IPS-NIHi11 (cell line): Measurements from ENCODE around the gene ITPR2.
"Not testable (repeated sequence)": the region's sequence is repeated elsewhere in the genome, so short reads cannot be mapped to it uniquely, and the experiment has no call there.

ENCODE experiments used
- DNase-seq: peaks from one replicate; pipeline ENCODE4 v3.0.0; 2012; ENCODE audit warnings: mixed read lengths, low spot score

Gene ITPR2

GRCh38 chr12:26702741-26703140, 130.3 kb downstream of the ITPR2 start:
- DNase-seq: no peak

DNA sequence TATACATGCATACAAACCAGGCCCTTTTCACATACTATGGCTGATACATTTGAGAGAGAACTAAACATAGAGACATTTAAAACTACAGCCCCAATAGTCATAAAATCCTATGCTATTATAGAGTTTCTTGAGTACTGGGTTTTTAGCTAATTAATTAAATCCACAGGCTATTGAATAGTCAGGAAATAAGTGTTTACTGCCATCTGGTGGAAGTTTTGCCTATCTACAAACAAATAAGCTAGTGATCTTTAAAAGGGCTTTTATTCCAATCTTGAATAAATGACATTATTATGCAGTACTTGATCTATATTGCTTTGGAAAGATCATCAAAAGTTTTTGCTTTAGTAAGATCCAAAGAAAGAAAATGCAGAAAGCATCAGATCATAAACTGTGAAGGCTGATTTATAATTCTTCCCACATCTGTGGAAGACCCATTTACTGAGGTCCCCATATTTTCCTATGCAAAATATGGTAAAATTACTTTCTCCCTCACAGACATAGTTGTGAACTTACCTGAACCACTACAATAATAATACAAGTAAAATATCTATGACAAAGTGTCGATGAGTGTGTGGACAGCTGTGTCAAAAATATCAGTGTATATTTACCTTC, 131.3 kb downstream of the ITPR2 start:
- DNase-seq: peak; percentile 42

GRCh38 chr12:26700430-26700829, 132.6 kb downstream of the ITPR2 start:
- DNase-seq: no peak

GRCh38 chr12:26699237-26699636, 133.8 kb downstream of the ITPR2 start:
- no peak for DNase-seq

- no peak for DNase-seq
These were observed 134.8 kb downstream of the ITPR2 start for GRCh38 chr12:26698186-26698585.

GRCh38 chr12:26697217-26697616, 135.8 kb downstream of the ITPR2 start:
- no peak for DNase-seq

DNA sequence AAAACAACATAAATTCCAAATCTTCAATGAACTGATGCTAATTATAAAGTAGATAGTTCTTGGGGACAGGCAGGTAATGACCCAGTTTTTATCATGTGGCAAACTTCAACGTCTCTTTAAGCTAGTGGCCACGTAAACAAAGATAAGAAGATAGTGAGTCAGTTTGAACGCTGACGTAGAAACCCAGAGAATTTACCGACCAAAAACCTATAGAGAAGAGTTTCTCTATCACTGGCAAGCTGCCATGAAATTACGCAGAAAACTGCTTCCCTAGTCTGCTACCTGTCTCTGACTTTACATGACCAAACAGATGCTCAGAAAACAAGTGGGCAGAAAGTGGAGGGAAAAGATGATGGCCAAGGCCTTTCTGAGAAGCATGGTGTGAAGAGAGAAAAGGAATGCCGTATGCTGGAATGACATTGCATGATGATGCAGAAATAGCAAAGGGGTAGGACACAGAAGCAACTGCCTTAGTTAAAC, 136.3 kb downstream of the ITPR2 start:
- no peak for DNase-seq

DNA sequence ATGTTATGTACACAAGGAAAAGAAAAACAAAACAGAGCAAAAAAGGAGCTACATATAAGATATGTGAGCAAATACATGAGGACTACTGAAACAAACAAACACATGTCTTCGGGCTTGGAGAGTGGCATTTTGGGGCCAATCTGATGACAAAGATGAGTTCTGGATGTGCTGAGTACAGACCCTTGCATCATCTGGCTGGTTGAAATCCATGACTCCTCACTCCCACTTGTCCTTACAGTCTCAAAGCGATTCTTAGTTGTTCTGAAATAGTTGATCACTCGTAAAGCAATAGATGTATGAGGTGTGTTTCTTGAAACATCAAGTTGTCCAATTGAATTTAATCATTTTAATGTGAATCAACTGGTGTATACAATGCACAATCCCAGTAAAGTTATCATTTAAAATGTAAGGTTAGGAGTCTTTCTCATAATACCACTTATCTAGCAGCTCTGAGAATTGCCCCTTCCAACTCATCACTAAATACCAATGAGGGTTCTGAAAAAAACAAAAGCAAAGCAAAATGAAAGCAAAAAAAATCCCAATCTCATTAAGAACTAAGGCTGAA, 136.9 kb downstream of the ITPR2 start:
- no peak for DNase-seq

DNA sequence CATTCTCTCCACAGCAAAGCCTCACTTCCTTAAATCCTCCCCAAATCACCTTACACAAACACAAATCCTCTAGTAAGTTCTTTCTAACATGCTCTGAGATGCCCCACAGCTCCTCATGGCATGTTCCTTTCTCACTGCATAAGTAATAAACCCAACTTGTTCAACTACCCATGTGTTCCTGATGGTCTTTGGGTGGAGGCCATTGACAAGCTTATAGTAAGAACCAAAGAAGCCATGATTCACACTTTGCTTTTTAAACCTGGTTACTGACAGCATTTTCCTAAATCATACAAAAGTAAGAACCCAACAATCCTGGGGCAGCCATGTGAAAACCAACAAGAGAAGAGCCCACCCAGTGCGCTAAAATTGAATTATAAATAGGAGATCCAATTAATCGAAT, 138.6 kb downstream of the ITPR2 start:
- no peak for DNase-seq

- DNase-seq: no peak
These were observed 140.6 kb downstream of the ITPR2 start for GRCh38 chr12:26692407-26692806.

GRCh38 chr12:26691234-26691970, 141.6 kb downstream of the ITPR2 start:
- peak; percentile 62 for DNase-seq

- no peak for DNase-seq
These were observed 142.4 kb downstream of the ITPR2 start for GRCh38 chr12:26690601-26691000.

DNA sequence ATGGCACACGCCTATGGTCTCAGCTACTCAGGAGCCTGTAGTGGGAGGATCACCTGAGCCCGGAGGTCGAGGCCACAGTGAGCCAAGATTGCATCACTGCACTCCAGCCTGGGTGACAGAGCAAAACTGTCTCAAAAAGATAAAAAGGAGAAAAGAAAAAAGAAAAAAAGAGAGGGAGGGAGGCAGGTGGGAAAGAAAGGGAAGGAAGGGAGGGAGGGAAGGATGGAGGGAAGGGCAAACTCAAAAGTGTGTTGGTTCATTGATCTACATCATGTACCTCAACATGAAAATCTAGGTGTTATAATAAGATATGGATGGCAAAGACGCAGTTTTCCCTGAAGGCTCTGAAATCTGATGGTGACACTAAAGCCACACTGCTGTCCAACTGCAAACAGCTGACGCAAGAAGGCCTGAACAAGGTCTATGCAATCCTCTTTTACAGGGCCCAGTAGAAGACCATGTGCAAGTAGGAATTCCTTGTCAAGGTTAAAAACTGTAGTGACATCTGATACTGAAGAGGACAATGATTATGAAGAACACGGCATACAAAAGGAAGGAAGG, 143.6 kb downstream of the ITPR2 start:
- no peak for DNase-seq

DNA sequence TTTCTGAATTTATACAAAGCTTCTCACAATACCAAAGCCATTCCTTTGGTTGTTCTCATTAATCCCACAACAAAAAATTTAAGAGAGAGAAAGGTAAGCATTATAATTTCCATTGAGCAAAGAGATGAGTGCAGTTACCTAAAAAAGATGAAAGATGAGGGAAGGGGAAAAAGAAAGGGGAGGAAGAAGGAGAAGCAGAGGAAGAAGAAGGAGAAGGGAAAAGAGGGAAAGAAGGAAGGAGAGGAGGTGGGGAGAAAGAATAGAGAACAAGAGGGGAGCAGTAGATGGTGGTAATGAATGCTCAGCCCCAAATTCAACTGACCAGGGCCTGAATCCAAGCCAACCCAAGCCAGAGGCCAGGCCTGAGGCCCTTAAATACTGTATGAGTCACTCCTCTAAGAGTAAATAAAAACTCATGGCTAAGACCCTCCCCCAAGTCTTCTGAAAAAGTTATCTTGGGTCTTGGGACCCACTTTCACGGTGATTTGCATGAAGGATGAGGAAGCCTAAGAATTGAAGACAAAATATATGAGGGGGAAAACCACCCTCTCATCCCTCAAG, 144.6 kb downstream of the ITPR2 start:
- DNase-seq: no peak

DNA sequence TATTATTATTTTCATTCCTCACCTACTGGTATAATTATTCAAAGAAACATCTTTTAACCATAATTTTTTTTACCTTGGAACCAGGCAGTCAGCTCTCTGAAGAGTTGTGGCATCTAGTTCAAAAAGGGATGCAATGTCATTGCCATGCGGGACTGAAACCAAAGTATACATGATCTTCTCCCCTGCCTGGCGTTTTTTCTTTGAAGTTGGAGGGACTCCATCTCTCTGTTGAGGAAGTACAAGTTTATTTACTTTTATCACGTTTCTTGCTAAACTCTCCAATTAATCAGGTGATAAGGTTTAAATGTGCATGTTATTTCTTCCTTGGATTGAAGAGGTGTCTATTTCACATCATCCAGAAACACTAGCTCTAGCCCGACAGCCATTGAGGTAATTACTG, 146.6 kb downstream of the ITPR2 start:
- no peak for DNase-seq

- DNase-seq: no peak
These were observed 148.9 kb downstream of the ITPR2 start for GRCh38 chr12:26684101-26684500.

DNA sequence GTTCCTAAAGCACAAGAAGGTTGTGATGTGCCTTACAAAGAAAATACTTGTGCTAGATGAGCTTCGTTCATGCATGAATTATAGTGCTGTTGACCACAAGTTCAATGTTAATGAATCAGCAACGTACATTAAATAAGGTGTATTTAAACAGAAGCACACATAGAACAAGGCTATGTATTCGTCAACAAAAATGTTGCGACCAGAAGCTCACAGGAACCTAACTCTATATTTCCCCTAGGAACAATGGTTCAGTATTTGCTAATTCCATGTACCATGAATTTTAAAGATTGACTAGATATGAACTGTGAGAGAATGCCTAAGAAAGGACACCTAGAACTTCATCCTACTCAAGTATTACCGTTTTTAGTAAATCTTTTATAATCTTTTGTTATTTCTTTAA, 149.6 kb downstream of the ITPR2 start:
- DNase-seq: no peak

GRCh38 chr12:26680727-26681455, 152.1 kb downstream of the ITPR2 start:
- DNase-seq: no peak

- peak; percentile 35 for DNase-seq
These were observed 154.0 kb downstream of the ITPR2 start for GRCh38 chr12:26678697-26679660.

DNA sequence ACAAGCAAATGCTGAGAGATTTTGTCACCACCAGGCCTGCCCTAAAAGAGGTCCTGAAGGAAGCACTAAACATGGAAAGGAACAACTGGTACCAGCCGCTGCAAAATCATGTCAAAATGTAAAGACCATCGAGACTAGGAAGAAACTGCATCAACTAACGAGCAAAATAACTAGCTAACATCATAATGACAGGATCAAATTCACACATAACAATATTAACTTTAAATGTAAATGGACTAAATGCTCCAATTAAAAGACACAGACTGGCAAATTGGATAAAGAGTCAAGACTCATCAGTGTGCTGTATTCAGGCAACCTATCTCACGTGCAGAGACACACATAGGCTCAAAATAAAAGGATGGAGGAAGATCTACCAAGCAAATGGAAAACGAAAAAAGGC, 161.5 kb downstream of the ITPR2 start:
- DNase-seq: not testable (repeated sequence)

GRCh38 chr12:26668847-26669246, 164.1 kb downstream of the ITPR2 start:
- no peak for DNase-seq
